HG02973 (cell line): Measurements from ENCODE around the gene PLPPR3.

Source experiments
- ATAC-seq: cut with Tn5 transposase; IDR thresholded peaks from one replicate; pipeline ENCODE4 v1.9.1; 2021; ENCODE audit warnings: moderate library complexity; ENCODE audit not compliant: unreplicated experiment

PLPPR3 gene

DNA sequence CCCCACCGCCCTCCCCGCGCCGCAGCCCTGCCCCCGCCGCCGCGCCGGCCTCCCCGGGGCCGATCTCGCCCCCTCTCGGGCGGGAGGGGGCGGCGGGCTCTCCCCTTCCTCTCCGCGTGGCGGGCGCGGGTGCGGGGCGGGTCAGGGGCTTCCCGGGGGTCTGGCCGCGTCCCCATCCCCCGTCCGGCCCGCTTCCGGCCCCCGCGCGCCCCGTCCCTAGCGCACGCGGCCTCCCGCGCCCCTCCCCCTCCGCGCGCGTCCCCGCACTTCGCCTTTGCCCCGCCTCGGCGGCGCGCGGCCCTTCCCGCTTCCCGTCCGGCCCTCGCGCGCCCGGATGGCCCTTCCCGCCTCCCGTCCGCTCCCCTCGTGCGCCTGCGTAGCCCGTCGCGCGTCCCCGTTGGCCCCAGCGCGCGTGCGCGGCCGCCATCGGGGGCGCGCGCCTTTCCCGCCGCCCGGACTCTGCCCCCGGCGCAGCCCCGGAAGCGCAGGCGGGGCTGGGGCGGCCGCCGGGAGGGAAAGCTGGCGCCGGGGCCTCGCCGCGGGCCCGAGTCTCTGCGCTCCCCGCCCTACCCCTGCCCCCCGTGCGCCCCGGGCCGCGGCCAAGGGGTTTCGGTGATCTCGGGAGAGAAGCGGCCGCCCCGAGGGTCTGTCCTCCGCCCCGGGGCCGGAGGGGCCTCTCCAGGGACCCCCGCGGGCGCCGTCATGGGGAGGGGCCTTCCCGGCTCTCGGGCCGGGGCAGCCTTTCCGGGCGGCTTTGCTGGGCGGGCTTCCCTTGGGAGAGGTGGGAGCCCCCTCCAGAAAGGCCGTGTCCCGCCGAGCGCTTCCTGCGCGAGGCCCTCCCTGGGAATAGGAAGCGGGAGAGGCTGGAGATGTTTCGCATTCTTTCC lies 24.0 kb downstream of the PLPPR3 start:
- peak; percentile 34 for ATAC-seq

DNA sequence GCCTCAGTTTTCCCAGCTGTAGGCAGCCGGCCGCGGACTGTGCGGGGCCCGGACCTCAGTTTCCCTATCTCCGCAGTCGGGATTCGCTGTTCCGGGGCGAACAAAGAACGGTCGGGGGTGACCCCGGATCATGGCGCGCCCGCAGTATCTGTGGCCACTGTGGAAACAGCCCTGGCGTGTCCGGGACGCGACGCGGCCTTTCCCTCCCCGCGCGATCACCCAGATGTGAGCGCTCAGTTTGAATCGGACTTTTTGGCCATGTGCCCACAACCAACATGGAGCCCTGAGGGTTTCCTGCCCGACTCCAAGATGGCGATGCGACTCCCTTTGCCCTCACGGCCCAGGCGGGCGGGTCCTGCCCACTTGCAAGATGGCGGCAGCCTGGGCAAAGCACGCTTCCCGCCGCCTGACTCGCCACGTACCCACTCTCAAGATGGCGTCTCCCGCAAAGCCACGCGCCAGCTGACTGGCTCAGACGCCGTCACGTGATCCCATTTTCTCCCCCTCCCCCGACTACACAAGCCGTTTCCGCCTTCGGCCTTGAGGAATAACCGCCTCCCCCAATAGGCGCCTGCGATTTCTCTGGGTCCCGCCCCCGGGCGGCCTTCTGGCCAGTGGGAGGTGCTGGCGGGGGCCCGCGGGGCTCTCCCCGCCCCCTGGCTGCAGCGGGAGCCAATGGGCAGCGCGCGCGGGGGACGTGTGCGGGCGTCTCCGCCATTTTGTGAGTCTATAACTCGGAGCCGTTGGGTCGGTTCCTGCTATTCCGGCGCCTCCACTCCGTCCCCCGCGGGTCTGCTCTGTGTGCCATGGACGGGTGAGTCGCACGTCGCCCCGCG lies 24.8 kb downstream of the PLPPR3 start, which contains the start of gene PTBP1:
TSS of gene PTBP1 (plus strand) at position 761 of the 836 bp plus-strand sequence. CDS start at position 807, 46 bp downstream.
- ATAC-seq, result peak; percentile 69

DNA sequence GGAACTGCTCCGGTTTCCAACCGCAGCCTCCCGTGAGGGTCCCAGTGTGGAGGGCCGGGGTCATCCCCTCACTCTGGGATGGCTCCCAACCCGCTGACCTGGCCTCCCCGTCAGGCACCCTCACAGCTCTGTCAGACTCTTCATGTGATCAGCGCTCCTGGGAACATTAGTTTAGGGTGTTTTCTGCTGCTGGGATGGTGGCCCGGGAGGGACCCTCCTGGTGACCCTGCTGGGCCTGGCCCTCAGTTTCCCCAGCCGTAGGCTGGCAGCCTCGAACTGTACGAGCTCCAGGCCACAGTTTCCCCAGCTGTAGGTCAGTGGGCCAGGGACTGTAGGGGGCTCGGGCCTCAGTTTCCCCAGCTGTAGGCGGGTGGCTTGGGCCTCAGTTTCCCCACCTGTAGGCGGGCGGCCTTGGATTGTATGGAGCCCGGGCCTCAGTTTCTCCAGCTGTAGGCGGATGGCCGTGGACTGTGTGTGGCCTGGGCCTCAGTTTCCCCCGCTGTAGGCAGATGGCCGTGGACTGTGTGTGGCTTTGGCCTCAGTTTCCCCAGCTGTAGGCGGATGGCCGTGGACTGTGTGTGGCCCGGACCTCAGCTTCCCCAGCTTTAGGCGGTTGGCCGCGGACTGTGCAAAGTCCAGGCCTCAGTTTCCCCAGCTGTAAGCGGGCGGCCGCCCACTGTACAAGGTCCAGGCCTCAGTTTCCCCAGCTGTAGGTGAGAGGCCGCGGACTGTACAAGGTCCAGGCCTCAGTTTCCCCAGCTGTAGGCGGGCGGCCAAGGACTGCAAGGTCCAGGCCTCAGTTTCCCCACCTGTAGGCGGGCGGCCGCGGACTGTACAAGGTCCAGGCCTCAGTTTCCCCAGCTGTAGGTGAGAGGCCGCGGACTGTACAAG lies 25.8 kb downstream of the PLPPR3 start:
- no peak for ATAC-seq

DNA sequence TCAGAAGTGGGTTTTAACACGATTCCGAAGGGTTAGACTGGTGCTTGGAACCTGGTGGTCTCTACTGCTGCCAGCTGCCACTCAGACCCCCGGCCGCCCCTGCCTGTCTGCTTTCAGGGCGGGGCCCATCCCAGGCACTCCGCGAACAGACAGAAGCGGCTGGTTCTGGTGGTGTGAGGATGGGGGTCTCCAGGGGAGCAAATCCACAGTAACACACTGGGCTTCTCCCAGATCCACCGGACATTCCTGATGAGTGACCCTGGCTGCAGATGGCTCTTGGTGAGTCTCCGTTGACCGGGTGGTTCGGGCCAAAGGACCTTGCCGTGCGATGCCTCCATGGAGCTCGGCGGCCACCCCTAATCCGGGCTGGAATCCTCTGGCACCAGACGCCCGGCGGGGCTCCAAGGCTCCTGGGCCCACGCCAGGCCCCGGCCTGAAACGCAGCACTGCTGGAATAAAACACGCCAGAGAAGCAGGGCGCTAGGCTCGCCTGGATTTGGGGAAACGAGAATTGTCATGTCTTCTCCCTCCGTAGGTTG lies 26.6 kb downstream of the PLPPR3 start:
- no peak for ATAC-seq

DNA sequence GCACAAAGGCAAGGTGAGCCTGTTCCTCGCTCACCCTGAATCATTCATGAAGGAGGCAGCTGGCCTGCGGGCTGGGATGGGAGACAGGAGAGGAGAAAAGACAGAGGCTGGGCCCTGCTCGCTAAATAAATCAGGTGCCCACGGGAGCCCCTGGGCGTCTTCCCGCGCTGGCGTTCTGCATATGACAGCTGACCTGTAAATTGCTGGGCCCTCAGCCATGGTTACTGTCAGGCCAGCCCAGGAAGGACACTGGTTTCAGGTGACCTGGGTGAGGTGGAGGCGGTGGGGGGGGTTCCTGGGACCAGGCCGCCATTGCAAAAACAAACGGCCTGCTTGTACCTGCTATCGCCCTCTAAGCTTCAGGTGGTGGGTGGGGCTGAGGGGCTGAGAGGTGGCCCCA lies 27.9 kb downstream of the PLPPR3 start:
- ATAC-seq, result no peak

DNA sequence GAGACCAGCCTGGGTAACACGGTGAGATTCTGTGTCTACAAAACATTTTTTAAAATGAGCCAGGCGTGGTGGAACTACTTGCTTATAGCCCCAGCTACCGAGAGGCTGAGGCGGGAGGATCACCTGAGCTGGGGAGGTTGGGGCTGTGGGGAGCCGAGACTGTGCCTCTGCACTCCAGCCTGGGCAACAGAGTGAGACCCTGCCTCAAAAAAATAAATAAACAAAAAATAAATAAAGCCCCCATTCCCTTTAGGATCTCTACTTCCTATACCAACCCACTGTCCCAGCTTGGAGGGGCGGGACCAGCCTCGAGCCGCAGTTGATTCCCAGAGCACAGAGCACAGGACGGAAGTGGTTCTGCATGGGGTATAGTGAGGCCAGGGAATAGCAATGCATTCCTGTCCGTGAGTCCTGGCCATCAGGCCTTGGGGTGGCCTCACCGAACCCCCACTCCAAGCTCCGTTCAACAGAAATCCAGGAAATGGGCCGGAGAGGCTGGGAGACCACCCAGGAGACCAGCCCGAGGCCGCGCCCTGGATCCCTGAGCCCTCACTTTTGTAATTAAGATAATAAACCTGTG lies 29.4 kb downstream of the PLPPR3 start:
- no peak for ATAC-seq

DNA sequence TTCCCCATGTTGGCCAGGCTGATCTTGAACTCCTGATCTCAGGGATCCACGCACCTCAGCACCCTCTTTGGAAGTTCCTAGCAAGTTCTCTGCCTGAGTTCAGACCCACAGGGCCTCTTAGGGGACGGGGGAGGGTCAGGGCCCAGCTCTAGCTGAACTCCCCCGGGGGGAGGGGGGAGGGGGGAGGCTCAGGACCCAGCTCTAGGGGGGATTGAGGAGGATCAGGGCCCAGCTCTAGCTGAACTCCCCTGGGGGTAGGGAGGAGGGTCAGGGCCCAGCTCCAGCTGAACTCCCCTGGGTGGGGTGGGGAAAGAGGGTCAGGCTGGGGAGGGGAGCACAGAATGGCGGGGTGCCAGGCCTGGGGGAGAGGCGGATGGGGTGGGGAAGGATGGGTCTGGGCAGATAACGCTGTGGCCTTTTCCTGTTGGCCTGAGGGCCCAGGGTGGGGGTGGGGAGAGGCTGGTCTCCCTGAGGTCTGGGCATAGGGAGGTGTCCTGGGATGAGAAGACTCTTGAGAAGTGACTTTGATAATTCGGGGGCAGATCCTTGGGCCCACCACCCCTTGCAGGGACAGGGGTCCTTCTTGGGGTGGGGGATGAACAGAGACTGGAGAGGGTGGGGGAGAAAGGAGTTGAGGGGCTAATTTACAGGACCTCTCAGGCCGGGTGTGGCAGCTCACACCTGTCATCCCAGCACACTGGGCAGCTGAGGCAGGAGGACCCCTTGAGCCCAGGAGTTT lies 30.0 kb downstream of the PLPPR3 start:
- ATAC-seq, result no peak

DNA sequence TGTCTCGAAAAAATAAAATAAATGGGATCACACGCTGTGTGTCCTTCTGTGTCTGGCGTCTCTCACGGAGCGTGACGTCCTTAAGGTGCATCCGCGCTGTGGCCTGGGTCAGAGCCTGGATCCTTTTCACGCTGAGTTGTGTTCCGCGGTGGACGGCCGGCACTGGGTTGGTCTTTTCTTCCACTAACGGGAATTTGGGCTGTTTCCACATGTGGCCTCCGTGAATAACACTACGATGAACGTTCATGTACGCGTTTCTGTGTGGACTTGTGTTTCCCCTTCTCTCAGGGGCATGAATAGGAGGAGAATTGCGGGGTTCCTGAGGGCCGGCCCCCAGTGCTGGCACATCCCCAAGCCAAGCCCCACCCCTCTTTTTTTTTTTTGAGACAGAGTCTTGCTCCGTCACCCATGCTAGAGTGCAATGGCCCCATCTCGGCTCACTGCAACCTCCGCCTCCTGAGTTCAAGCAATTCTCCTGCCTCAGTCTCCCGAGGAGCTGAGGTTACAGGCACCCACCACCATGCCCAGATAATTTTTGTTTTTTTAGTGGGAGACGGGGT lies 30.7 kb downstream of the PLPPR3 start:
- ATAC-seq, result no peak

DNA sequence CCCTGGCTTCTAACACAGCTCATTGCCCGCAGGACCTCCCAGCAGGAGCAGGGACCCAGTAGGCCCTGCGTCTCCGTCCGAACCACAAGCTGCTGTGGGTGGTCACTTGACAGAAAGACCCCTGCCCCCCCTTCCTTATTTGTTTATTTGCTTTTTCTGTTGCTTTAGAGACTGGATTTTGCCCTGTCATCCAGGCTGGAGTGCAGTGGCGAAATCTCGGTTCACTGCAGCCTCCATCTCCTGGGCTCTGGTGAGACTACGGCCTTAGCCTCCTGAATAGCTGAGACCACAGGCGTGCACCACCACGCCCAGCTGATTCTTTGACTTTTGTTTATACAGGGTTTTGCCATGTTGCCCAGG lies 32.1 kb downstream of the PLPPR3 start:
- no peak for ATAC-seq

DNA sequence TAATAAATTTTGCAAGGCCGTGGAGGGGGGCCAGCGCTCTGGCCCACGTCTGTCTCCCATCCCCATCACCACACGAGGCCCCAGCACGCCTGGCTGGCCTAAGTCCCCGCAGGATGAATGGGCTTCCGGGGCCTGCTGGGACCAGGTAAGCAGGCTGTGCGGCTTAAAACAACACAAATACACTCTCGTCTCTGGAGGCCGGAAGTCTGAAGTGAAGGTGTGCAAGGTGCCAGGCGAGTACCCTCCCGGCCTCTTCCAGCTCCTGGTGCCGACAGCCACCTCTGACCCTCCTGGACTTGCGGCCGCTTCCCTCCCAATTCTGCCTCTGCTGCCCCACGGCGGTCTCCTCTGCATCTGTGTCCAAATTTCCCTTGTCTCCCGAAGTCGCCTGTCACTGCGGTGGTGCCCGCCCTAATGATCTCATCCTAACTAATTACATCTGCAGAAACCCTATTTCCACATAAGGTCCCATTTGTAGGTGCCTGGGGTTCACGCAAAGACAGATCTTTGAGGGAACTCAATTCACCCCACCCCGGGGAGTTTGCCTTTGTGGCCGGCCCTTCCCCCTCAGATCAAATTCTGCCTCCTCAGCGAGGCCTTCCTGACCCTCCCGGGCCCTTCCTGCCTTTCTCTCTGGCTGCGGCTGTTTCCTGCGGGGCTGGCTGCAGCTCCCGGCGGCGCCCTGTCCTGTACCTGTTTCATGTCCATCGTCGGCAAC lies 32.6 kb downstream of the PLPPR3 start:
- no peak for ATAC-seq

DNA sequence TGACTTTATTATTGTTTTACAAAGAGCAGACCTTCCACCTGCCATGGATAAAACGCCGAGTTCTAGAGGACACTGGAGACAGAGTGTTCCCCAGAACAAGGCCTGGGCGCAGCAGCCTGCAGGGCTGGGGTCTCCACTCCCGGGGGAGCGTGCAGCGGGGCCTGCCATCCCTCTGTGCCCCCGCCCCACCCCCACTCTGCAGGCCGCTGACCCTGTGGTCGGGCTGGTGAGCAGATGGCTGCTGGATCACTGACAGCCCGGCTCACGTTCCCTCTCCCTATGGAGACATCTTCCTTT lies 33.1 kb downstream of the PLPPR3 start:
- ATAC-seq, result no peak

DNA sequence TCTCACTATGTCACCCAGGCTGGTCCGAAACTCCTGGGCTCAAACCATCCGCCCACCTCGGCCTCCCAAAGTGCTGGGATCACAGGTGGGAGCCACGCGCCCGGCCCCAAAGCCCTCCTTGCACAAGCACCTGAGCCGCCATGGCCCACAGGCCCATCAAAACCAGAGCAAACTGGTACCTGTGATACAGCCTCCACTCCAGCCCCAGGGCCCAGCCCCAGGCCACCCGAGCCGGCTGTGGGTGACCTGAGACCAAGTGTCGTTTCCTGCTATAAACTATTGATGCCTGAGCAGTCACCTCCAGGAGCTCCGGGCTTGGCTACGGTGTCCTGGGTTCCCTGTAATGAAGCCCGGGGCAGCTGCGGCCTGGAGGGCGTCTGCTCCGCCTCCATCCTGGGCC lies 34.2 kb downstream of the PLPPR3 start:
- no peak for ATAC-seq

DNA sequence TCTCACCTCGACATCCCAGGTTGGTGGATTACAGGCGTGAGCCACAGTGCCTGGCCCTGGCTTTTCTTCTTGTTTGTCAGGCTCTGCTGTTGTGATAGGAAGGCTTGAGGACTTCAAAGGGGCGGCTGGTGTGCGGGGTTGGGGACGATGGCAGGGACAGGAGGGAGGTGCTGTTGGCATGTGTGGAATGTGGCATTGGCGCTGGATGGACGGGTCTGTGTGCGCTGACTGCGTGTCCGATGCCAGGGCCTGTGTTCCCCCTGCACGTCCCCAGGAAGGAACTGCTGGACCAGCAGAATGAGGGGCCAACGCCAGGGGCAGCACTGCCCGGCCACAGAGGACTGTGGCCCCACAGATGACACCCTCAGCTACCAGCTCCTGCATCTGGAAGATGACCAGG lies 37.2 kb downstream of the PLPPR3 start:
- no peak for ATAC-seq

DNA sequence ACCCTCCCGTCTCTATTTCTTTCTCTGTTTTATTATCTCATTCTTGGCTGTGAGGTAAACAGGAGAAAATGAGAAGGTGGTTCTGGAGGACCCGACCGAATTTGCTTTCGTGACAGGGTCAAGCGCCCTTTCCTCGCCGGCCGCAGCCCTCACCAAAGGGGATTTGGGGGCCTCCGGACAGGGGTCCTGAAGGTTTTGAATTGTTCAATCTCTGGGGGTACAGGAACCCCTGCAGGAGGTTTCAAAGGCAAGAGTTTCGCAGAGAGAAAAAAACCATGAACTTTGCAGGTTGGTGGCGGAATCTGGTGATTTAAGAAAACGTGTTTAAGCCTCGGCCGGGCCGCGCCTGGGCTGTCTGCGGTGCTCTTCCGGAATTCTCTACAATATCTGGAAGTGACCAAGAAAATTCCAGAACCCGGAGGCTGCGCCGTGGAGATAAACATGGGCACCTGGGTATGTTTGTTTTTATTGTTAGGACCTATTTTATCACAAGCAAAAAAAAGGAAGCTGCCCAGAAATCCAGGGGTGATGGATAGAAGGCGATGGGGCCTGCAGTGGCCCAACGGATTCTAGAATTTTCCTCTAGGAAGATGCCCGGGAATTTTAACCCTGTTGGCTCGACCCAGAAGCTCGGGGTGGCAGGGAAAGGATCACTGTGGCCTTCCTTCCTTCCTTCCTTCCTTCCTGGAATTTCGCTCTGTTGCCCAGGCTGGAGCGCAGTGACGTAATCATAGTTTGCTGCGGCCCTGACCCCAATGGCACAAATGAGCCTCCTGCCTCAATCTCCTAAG lies 38.7 kb downstream of the PLPPR3 start:
- ATAC-seq, result no peak

DNA sequence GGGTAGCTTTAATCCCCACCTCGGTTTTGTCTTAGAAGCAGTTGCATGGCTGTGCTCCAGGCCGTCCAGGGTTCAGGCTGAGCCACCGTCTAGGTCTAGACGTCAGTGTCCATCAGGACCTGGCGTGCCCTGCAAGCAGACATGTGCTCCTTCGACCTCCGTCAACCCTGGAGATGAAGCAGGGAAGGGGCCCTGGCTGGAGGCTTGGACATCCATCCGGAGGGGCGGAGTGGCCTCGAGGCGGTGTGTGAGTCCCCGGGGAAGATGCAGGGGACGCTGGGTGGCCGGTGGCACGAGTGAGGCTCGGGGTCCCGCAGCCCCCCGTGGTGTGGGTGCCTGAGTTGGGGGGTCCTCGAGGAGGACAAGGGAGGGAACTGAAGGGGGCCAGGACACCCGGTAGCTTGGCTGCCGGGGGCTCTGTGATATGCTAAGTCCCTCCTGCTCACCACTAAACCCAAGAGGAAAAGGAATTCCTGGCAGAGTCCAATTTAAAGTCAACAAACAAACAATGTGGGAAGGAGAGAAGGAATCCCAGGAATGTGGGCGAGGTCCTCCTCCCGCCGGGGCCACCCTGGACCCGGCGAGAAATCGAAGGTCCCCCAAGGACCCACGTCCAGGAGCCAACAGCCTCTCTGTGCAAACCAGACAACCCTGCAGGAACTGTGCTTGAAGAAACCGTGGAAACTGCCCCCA lies 39.4 kb downstream of the PLPPR3 start:
- ATAC-seq, result no peak

DNA sequence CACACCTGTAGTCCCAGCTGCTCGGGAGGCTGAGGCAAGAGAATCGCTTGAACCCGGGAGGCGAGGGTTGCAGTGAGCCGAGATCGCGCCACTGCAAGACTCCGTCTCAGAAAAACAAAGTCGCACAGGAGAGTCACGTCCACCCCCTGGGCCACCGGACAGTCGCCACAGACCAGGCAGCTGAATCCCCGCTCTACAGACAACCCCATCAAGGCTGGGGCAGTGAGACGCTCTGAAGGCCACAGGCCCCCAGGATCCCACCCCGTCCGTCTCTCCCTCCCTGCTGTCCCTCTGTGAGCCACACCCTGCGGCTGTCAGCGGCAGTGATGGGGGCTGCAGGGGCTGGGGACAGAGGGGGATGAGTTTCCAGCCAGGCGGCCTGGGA lies 40.0 kb downstream of the PLPPR3 start:
- no peak for ATAC-seq

DNA sequence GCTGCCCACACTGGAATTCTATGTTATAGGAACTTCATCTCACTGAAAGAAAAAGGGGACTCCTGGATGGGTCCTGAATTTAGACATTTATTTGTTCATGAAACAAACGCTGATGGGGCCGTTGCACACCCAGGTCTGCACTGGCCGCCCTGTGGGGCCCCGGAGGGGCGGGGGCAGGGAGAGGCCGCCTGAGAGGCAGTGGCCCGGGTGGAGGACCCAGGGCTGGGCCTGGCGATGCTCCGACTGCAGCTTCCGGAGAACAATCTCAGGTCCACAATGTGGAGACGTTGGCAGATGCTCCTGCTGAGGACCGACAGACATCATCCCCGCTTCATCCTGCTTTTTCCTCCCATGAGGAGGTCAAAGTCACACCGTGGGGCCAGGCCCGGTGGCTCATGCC lies 40.8 kb downstream of the PLPPR3 start:
- ATAC-seq, result no peak
